Epithelial cell of proximal tubule (primary cell): ENCODE results near the gene ANXA4. TPM values are rescaled to one million over a fixed set of nuclear protein-coding genes. Genes with fewer than 3 reads are reported as not detected.
A peak's percentile ranks its signal among the peaks of the same experiment; 100 is the strongest.

ENCODE experiments used
- DNase-seq: peaks from one replicate; pipeline ENCODE4 v3.0.0-alpha.2; 2011; ENCODE audit warnings: low read depth
- H3K4me3 ChIP-seq: 2 replicates; pipeline ENCODE4 v1.5.1; 2011; ENCODE audit warnings: low read depth, mild to moderate bottlenecking, low read length
- CTCF ChIP-seq: conservative IDR thresholded peaks from 2 replicates; pipeline ENCODE4 v1.5.1; 2012; ENCODE audit warnings: low read depth, mild to moderate bottlenecking, low read length
- total RNA-seq: library from RNA; depleted of rRNA; stranded (reverse); fragments of >200 nt; gene quantifications from 2 replicates; pipeline ENCODE4 v1.2.3, GENCODE V29; 2015

The ANXA4 gene
- total RNA-seq, 1 donor from 2014 or later: 61.2 TPM

GRCh38 chr2:69765096-69765380 is 23.1 kb downstream of the ANXA4 start:
- no peak for DNase-seq
- no peak for TF ChIP-seq CTCF
- no peak overlapping the region for H3K4me3 ChIP-seq

- H3K4me3 ChIP-seq: no peak overlapping the region
- no peak for TF ChIP-seq CTCF
- DNase-seq: no peak
These were observed 24.1 kb downstream of the ANXA4 start for GRCh38 chr2:69766014-69766413.

- no peak overlapping the region for H3K4me3 ChIP-seq
- TF ChIP-seq CTCF: no peak
- no peak for DNase-seq
These were observed 25.1 kb downstream of the ANXA4 start for GRCh38 chr2:69767034-69767433.

- TF ChIP-seq CTCF: no peak
- DNase-seq: no peak
- H3K4me3 ChIP-seq: no peak overlapping the region
These were observed 26.3 kb downstream of the ANXA4 start for GRCh38 chr2:69768235-69768634.

- no peak overlapping the region for H3K4me3 ChIP-seq
- no peak for TF ChIP-seq CTCF
- no peak for DNase-seq
These were observed 26.9 kb downstream of the ANXA4 start for GRCh38 chr2:69768789-69769188.

- TF ChIP-seq CTCF: no peak
These were observed 27.3 kb downstream of the ANXA4 start for GRCh38 chr2:69769272-69769671.

GRCh38 chr2:69770193-69770702 is 28.3 kb downstream of the ANXA4 start:
- peak; percentile 57 for DNase-seq
- TF ChIP-seq CTCF: no peak
- H3K4me3 ChIP-seq: no peak overlapping the region

More at GRCh38 chr2:69769272-69769671, 27.3 kb downstream of the ANXA4 start:
- DNase-seq: no peak
- H3K4me3 ChIP-seq: no peak overlapping the region
